ENCODE data around the gene GIMAP1.
"Not testable (repeated sequence)": the region's sequence is repeated elsewhere in the genome, so short reads cannot be mapped to it uniquely, and the experiment has no call there.

GIMAP1 gene

DNA sequence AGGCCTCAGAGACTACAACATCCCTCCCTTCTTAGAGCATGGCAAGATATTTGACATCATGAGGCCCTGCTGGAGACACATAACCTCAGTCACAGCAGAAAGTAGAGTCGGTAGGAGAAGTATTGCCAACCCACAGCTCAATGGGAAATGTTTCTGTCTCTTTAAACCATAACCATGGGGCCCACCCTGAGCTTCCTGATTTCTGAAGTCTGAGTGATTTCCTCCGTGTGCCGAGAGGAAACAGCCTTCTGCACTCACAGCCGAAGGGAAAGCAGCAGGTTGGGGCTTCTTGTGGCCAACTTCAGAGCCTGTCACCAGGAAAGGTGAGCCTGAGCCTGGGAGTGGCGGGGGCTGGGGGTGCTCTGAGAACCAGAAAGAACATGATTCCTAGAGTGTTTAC is at the start of gene GIMAP1:
TSS of gene GIMAP1 (plus strand) at position 246 of the 400 bp plus-strand sequence. CDS start 2,435 bp downstream, outside the sequence.
- in situ Hi-C loops (cut with HindIII; ENCODE audit: low pct_ligation_motif_present, low pct_unique_long_range_greater_than_20kb, low sequenced_read_pairs), result no loop called here
- no peak for DNase-seq

GRCh38 chr7:150668472-150668911 is 47.9 kb upstream of the GIMAP1 start:
- in situ Hi-C loops (cut with HindIII; ENCODE audit: low pct_ligation_motif_present, low pct_unique_long_range_greater_than_20kb, low sequenced_read_pairs), result no loop called here

GRCh38 chr7:150668977-150669376 is 47.4 kb upstream of the GIMAP1 start:
- DNase-seq, result no peak
- in situ Hi-C loops (cut with HindIII; ENCODE audit: low pct_ligation_motif_present, low pct_unique_long_range_greater_than_20kb, low sequenced_read_pairs), result no loop called here

More at GRCh38 chr7:150668472-150668911, 47.9 kb upstream of the GIMAP1 start:
- no peak for DNase-seq

DNA sequence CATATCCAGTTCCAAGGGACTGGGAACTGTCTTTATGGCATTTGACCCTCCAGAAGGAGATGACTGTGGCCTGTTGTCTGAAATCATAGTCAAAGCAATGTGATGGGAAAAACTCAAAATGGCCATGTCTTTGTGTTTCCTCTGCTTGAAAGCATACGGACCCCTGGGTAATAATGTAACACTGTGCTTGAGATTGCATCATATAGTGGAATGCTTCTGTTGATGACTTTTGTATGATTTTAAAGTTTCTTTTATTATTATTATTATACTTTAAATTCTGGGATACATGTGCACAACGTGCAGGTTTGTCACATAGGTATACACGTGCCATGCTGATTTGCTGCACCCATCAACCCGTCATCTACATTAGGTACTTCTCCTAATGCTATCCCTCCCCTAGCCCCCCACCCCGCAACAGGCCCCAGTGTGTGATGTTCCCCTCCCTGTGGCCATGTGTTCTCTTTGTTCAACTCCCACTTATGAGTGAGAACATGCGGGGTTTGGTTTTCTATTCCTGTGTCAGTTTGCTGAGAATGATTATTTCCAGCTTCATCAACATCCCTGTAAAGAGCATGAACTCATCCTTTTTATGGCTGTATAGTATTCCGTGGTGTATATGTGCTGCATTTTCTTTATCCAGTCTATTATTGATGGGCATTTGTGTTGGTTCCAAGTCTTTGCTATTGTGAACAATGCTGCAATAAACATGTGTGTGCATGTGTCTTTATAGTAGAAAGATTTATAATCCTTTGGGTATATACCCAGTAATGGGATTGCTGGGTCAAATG is 44.4 kb upstream of the GIMAP1 start:
- in situ Hi-C loops (cut with HindIII; ENCODE audit: low pct_ligation_motif_present, low pct_unique_long_range_greater_than_20kb, low sequenced_read_pairs), result not testable (repeated sequence)

DNA sequence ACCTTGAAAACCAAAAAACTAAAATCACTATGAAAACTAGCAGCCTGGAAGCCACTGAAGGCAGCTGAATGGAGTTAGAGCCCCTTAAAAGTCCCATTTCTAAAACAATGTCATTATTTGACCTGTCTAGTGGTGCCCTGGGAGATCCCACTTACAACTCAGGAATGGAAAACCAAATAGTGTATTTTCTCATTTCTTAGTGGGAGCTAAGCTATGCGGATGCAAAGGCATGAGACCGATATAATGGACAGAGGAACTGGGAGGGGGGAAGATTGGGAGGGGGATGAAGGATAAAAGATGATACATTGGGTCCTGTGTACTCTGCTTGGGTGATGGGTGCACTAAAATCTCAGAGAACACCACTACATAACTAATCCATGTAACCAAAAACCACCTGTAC is 40.7 kb upstream of the GIMAP1 start:
- in situ Hi-C loops (cut with HindIII; ENCODE audit: low pct_ligation_motif_present, low pct_unique_long_range_greater_than_20kb, low sequenced_read_pairs), result no loop called here
- DNase-seq, result no peak

More for the DNA sequence above, 44.4 kb upstream of the GIMAP1 start:
- not testable (repeated sequence) for DNase-seq

DNA sequence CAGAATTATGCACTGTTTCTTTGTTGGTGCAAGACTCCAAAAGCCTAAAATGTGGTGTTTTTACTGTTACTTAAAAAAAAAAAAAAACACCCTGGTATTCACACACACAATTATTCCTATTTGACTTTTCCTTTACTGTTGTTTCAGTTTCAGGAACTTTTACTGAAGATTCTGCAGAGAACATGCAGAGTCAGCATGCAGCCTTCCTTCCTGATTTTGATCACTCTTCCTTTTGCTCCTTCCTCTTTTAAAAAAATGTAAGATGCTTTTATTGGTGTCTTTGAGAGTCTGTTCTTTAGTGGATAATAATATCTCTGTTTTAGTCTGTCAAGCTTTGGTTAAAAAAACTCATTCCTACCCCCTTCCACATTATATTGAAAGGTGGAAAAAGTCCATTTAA is 40.1 kb upstream of the GIMAP1 start:
- DNase-seq; in situ Hi-C loops (cut with HindIII; ENCODE audit: low pct_ligation_motif_present, low pct_unique_long_range_greater_than_20kb, low sequenced_read_pairs): not testable (repeated sequence)

DNA sequence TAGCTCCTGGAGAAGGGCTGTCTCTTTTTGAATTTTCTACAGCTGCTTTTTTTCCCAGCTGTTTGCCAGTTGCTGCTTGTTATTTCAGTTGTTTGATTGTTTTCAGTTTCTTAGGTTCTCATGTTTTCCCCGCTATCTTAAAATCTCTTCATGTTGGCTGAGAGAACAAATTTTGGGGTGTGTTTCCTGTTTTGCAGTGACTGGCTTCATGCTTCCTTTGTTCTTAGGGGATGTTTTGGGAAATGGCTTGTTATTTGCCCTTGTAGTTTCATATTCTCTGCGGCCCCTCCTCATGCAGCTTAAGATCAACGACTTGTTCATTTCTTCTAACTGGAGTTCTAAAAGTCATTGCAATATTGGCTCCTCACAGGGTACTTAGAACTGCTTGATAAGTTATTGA is 39.6 kb upstream of the GIMAP1 start:
- in situ Hi-C loops (cut with HindIII; ENCODE audit: low pct_ligation_motif_present, low pct_unique_long_range_greater_than_20kb, low sequenced_read_pairs), result not testable (repeated sequence)

DNA sequence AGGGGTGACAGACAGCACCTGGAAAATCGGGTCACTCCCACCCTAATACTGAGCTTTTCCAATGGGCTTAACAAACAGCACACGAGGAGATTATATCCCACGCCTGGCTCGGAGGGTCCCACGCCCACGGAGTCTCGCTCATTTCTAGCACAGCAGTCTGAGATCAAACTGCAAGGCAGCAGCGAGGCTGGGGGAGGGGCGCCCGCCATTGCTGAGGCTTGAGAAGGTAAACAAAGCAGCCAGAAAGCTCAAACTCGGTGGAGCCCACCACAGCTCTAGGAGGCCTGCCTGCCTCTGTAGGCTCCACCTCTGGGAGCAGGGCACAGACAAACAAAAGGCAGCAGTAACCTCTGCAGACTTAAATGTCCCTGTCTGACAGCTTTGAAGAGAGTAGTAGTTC is 37.8 kb upstream of the GIMAP1 start:
- DNase-seq; in situ Hi-C loops (cut with HindIII; ENCODE audit: low pct_ligation_motif_present, low pct_unique_long_range_greater_than_20kb, low sequenced_read_pairs): not testable (repeated sequence)

More for the DNA sequence above, 39.6 kb upstream of the GIMAP1 start:
- not testable (repeated sequence) for DNase-seq

GRCh38 chr7:150680364-150680763 is 36.0 kb upstream of the GIMAP1 start:
- DNase-seq; in situ Hi-C loops (cut with HindIII; ENCODE audit: low pct_ligation_motif_present, low pct_unique_long_range_greater_than_20kb, low sequenced_read_pairs): not testable (repeated sequence)

DNA sequence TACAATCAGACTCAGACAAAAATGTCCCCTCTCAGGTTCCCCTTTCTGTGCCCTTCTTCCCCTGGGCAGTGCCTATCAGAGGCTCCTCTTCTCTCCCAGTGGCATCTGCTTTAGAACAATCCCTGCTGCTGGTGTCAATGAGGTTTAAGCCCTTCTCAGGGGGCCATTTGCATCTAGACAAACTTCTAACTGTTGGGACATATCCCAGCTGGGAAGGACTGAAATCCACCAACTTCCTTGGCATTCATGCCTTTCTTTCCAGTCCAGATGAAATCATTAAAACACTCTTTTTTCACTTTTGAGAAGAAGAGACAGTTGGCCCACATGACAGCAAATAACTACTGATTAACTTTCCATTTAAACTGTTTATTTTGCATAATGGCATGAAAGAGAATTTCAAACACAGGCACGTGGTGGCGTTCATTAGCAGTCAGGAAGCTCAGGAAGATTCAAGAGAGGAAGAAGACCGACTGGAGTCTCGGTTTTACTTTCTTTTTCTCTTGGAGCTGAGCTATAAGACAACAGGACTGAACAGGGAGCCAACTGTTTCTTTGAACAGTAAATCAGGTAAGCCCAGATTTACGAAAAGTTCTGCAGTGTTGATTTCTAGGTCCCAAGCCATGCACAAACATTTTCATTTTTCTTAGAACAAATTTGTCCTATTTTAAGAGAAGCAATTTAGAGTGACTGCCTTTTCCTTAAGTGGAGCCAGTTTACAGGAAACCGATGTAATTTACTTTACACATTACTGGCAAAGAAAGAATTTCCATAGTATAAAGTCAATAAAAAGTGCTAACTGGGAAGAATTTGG is 31.0 kb upstream of the GIMAP1 start, which contains the start of gene GIMAP2:
TSS of gene GIMAP2 (plus strand) at position 488 of the 811 bp plus-strand sequence. CDS start 1,354 bp downstream, outside the sequence.
- DNase-seq, result no peak
- in situ Hi-C loops (cut with HindIII; ENCODE audit: low pct_ligation_motif_present, low pct_unique_long_range_greater_than_20kb, low sequenced_read_pairs), result no loop called here

DNA sequence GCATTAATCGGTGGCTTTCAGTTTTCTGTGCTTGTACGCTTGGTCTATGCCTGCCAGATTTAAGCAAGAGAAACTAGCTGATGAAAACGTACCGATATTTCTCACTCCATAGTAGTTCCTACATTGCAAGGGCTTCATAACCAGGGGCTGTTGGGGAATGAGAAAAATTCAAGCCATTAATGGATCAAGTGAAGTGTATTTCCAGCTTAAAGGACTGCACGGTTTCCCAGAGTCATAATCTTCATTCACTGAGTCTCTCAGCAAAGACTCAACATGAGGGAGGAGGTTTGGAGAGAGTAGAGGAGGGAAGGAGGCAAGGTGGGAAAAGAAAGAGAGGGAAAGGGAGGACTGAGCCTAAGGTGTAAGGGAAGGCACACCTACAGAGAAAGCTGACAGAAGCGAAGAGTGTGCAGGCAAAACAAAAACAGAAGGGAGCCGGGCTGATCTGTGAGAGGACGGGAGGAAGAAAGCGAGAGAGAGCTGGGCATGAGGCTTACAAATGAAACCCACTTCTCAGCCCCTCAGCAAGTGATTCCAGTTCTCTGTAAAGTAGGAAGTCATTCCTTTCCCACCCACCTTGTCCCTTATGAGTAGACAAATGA is 30.3 kb upstream of the GIMAP1 start:
- DNase-seq, result no peak
- in situ Hi-C loops (cut with HindIII; ENCODE audit: low pct_ligation_motif_present, low pct_unique_long_range_greater_than_20kb, low sequenced_read_pairs), result no loop called here

DNA sequence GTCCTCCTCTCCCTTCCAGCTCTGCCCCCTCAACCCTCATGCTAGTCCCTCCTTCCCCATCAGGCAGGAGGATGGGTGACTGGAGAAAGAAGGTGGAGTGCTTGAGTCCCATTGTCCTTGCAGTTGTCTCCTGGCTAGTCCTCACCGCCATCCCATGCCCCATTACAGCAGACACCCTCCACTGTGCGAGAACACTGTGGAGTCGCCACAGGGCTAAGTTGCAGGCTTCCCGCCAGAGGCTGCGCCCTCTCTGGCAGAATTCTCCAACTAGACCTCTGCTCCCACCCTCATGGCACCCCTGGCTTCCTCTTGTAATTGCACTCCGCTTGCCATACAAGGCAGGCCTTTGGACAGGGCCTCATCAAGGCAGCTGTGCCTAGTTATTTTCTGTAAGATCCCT is 27.8 kb upstream of the GIMAP1 start:
- in situ Hi-C loops (cut with HindIII; ENCODE audit: low pct_ligation_motif_present, low pct_unique_long_range_greater_than_20kb, low sequenced_read_pairs), result no loop called here
- DNase-seq, result no peak

DNA sequence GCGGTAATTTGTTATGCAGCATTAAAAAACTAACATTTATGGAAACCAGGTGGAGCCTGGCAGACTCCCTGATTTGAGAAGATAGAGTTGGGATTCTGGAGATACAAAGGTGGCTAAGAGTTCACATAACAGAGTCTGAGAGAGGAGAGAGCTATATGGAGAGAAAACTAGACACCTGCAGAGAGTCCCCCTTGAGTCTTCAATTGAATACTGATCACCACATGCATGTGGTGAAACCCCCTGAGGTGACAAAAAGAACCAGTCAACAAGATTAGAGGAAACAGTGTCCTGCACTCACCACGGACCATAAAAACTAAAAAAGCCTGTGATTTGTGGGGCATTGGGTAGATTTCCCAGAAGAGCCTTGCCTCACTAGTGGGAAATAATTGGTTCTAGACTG is 20.8 kb upstream of the GIMAP1 start:
- no peak for DNase-seq
- in situ Hi-C loops (cut with HindIII; ENCODE audit: low pct_ligation_motif_present, low pct_unique_long_range_greater_than_20kb, low sequenced_read_pairs), result no loop called here

- no peak for DNase-seq
- in situ Hi-C loops (cut with HindIII; ENCODE audit: low pct_ligation_motif_present, low pct_unique_long_range_greater_than_20kb, low sequenced_read_pairs), result no loop called here
These were observed 13.2 kb upstream of the GIMAP1 start for GRCh38 chr7:150703209-150703608.

- in situ Hi-C loops (cut with HindIII; ENCODE audit: low pct_ligation_motif_present, low pct_unique_long_range_greater_than_20kb, low sequenced_read_pairs), result no loop called here
- no peak for DNase-seq
These were observed 1.1 kb upstream of the GIMAP1 start for GRCh38 chr7:150715293-150715692.

- in situ Hi-C loops (cut with HindIII; ENCODE audit: low pct_ligation_motif_present, low pct_unique_long_range_greater_than_20kb, low sequenced_read_pairs), result no loop called here
- no peak for DNase-seq
These were observed 675 bp upstream of the GIMAP1 start for GRCh38 chr7:150715738-150716137.

DNA sequence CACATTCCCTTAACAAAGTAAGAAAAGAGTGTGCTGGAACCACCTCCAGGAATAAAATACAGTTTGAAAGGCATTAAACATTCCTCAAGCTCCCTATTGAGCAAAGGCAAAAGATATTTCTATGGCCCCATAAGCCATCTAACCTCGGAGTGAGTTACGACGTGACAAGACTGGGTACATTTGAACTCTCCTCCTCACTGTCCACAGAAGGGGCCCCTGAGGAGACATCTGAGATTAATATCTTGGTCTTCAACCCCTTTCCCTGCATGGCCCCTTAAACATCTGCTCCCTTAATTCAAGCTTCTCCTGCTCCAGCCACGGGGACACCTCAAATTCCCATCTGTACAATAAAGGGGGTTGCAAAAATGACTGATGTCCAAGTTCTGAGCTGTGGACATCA is 526 bp downstream of the GIMAP1 start:
- no peak for DNase-seq
- in situ Hi-C loops (cut with HindIII; ENCODE audit: low pct_ligation_motif_present, low pct_unique_long_range_greater_than_20kb, low sequenced_read_pairs), result no loop called here

- in situ Hi-C loops (cut with HindIII; ENCODE audit: low pct_ligation_motif_present, low pct_unique_long_range_greater_than_20kb, low sequenced_read_pairs), result no loop called here
- DNase-seq, result no peak
These were observed 1.5 kb downstream of the GIMAP1 start for GRCh38 chr7:150717814-150718420.

DNA sequence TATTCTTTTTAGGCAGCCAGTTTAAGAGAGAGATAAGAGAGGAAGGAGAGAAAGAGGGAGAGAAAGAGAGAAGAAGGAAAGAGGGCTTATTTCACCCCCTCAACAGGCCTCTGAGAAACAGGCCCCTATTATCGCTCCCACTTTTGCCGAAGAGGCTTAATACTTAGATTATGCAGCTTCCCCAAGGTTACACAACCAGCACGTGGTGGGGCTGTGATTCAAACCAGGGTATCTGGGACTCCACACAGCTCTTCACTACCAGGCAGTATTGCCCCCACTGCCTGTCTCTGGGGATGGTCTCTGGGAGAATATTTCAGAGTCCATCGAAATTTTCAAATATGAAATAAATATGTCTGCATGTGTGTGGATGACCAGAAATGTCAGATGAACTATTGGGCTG is 3.0 kb downstream of the GIMAP1 start:
- in situ Hi-C loops (cut with HindIII; ENCODE audit: low pct_ligation_motif_present, low pct_unique_long_range_greater_than_20kb, low sequenced_read_pairs), result no loop called here
- no peak for DNase-seq

Measured in ACHN (cell line).